ENCODE results near the gene MAP4K1.
"Not testable (repeated sequence)": the region's sequence is repeated elsewhere in the genome, so short reads cannot be mapped to it uniquely, and the experiment has no call there.

The MAP4K1 gene

DNA sequence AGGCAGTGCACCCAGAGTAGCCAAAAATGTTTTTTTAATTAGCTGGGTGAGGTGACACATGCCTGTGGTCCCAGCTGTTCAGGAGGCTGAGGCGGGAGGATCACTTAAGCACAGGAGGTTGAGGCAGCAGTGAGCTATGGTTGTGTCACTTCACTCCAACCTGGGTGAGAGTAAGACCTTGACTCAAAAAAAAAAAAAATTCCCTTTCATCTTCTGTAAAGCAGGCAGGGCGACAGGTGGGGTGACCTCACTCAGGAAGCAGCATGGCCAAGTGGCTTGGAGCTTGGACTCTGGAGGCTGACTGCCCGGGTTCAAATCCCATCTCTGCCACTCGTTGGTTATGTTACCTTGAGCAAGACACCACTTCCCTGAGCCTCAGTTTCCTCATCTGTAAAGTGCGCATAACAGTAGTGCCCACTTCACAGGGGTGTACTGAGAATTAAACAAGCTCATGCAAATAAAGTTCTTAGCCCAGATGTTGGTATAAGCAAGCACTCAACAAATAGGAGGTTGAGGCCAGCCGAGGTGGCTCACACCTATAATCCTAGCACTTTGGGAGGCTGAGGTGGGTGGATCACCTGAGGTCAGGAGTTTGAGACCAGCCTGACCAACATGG lies 48.3 kb downstream of the MAP4K1 start:
- DNase-seq (ENCODE audit: low spot score) = no peak

DNA sequence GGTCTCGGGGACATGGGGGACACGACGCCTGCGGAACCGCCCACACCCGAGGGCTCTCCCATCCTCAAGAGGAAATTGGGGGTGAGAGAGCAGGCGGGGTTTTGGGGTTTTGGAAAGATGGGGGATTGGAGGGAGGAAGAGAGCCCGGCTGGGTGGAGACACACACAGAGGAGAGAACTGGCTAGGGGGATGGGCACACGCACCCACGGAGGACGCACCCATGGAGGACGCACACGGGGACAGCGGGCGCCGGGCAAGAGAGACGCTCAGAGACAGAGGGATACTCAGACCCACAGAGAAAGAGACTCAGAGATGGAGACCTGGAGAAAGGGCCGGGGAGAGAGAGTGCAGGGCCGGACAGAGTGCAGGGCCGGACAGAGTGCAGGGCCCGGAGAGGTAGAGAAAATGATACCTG lies 52.1 kb downstream of the MAP4K1 start:
- DNase-seq (ENCODE audit: low spot score) = no peak

DNA sequence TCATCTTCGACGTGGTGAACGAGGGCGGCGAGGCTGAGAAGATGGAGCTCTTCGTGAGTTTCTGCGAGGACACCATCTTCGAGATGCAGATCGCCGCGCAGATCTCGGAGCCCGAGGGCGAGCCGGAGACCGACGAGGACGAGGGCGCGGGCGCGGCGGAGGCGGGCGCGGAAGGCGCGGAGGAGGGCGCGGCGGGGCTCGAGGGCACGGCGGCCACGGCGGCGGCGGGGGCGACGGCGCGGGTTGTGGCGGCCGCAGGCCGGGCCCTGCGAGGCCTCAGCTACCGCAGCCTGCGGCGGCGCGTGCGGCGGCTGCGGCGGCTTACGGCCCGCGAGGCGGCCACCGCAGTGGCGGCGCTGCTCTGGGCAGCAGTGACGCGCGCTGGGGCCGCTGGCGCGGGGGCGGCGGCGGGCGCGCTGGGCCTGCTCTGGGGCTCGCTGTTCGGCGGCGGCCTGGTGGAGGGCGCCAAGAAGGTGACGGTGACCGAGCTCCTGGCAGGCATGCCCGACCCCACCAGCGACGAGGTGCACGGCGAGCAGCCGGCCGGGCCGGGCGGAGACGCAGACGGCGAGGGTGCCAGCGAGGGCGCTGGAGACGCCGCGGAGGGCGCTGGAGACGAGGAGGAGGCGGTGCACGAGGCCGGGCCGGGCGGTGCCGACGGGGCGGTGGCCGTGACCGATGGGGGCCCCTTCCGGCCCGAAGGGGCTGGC lies 52.6 kb downstream of the MAP4K1 start:
- DNase-seq (ENCODE audit: low spot score) = no peak

DNA sequence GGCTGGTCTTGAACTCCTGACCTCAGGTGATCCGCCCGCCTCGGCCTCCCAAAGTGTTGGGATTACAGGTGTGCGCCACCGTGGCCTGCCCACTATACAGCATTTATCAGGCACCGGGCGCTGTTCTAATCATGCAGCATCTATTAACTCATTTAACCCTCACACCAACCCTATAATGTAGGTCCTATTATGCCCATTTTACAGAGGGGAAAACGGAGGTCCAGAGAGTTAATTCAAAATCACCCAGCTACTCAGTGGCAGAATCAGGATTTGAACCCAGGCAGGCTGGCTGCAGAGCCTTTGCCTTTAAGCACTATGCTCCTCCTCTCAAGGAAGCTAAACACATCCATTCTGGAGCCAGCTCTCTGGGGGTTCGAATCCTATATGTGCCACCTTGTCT lies 54.3 kb downstream of the MAP4K1 start:
- DNase-seq (ENCODE audit: low spot score) = no peak

DNA sequence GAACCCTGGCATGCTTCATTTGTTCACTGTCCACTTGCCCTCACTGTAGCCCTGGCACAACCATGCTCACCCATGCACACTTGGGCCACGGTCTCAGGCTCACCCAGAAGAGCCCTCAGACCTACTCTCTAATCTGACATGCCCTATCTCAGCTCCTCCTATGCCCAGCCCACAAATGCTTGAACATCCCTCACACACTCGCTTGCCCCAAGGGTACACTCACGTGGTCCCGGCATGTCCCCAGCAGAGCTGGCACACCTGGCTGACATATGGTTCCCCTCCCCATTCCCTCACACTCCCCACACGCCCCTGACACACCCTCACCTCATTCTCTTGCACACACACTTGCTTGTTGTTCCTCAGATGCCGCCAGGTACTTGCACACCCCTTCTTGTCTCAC lies 55.7 kb downstream of the MAP4K1 start:
- no peak for DNase-seq (ENCODE audit: low spot score)

DNA sequence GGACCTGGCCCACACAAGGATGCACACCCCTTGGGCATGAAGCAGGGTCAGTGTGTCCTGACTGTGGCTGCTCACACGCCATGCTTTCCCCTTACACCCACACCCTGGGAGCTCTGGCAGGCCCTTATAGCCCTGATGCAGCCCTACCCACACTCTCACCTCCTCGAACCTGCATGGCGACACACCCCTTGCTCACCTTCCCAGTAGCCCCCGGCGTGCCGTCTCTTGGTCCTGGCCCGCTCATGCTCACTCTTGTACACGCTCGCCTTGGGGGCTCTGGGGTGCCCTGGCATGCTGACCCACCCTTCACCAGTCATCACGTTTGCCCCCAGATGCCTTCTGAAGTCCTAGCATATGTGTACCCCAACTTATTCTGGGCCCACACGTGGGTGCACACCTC lies 56.1 kb downstream of the MAP4K1 start:
- DNase-seq (ENCODE audit: low spot score) = no peak

DNA sequence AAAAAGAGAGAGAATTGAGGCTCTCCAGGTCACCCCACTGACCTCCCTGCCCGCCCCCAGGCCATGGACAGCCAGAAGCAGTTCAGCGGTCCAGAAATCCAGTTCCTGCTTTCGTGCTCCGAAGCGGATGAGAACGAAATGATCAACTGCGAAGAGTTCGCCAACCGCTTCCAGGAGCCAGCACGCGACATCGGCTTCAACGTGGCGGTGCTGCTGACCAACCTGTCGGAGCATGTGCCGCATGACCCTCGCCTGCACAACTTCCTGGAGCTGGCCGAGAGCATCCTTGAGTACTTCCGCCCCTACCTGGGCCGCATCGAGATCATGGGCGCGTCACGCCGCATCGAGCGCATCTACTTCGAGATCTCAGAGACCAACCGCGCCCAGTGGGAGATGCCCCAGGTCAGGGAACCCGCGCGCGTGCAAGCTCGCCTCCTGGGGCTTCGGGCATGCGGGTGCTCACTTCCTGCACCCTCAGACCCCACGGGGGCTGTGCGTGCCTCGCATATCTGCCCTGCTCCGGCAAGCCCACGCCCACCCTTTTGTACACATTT lies 56.6 kb downstream of the MAP4K1 start:
- no peak for DNase-seq (ENCODE audit: low spot score)

DNA sequence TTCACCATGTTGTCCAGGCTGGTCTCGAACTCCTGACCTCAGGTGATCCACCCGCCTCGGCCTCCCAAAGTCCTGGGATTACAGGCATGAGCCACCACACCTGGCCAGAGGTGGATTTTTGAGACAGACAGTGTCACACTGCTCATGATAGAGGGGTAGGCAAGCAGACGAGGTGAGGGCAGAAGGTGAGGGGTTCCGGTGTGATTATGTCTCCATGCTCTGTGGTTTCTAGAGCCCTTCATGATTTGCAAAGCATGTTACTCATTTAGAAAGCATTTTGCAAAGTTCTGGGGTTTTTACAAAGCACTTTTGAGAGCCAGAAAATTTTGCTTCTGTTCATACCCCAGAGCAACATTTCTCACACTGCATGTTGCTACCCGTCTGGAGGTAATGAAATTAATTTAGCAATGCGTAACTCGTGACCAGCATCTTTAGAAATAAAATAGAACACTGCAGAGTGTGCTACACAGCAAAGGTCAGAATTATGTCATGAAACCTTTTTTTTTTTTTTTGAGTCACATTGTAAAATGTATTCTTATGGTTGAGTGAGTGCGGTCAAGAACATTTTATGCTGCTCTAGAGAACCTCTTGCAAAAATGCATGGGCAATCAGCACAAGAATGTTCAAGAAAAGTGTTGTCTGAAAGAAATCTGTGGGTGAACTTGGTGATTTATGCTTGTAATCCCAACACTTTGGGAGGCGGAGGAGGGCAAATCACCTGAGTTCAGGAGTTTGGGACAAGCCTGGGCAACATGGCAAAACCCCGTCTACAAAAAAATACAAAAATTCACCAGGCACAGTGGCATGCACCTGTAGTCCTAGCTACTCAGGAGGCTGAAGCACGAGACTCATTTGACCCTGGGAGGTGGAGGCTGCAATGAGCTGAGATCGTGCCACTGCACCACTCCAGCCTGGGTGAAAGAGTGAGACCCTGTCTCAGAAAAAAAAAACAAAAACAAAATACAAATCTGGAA lies 58.0 kb downstream of the MAP4K1 start:
- DNase-seq (ENCODE audit: low spot score) = no peak

DNA sequence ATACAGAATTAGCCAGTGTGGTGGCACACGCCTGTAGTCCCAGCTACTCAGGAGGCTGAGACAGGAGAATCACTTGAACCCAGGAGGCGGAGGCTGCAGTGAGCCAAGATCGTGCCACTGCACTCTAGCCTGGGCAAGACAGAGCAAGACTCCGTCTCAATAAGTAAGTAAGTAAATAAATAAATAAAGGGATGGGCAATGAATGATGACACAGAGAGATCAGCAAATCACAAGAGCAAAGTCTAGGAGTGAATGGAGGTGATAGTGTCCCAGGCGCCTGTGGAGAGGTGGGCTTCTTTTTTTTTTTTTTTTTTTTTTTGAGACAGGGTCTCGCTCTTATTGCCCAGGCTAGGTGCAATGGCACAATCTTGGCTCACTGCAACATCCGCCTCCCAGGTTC lies 58.8 kb downstream of the MAP4K1 start:
- not testable (repeated sequence) for DNase-seq (ENCODE audit: low spot score)

DNA sequence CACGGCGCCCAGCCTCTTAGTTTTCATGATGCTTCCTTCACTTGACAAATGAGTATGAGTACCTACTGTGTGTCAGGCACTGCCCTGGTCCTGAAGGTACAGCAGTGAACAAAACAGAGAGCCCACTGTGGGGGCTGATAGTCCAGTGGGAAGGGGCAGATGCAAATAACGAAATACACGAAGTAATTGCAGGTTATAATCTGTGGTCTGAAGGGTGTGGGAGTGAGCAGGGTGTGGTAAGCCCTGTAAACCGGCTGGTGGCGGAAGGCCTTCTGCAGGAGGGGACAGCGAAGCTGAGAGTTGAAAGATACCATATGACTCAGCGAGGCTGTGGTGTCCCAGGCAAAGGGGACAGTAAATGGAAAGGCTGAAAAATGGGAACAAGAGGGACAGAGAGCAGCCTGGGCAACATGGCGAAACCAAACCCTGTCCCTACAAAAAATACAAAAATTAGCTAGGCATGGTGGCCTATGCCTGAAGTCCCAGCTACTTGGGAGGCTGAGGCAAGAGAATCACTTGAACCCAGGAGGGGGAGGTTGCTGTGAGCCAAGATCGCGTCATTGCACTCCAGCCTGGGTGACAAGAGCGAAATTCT lies 60.5 kb downstream of the MAP4K1 start:
- no peak for DNase-seq (ENCODE audit: low spot score)

DNA sequence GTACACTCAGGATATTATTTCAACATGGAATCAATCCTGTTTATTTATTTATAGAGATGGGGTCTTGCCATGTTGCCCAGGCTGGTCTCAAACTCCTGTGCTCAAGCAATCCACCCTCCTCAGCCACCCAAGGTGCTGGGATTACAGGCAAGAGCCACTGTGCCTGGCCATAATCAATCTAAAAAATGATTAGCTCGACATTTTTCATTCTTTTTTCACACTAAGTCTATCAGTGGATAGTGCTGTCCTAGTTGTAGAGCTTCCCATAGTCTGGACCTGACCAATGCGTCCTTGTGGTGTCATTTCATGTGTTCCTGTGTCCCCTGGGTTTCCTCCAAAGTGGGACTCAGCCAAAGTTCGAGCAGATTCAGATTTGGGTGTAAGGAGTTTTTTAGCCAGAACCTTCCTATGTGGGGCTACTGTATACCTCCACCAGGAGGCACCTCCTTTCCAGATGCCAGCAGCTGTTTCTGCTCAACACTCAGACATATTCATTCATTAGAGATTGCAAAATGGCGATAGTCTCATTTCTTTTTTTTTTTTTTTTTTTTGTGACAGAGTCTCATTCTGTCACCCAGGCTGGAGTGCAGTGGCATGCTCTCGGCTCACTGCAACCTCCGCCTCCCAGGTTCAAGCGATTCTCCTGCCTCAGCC lies 61.1 kb downstream of the MAP4K1 start:
- DNase-seq (ENCODE audit: low spot score) = no peak

DNA sequence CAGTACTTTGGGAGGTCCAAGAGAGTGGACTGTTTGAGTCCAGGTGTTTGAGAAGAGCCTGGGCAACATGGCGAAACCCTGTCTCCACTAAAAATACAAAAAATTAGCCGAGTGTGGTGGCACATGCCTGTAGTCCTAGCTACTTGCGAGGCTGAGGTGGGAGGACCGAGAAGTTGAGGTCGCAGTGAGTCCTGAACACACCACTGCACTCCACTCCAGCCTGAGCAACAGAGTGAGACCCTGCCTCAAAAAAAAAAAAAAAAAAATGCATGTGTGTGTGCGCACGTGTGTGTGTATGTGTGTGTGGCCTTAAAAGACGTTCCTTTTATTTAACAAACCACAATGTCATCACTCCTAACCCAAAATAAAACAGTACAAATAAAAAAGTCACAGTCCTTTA lies 62.6 kb downstream of the MAP4K1 start:
- DNase-seq (ENCODE audit: low spot score) = no peak

DNA sequence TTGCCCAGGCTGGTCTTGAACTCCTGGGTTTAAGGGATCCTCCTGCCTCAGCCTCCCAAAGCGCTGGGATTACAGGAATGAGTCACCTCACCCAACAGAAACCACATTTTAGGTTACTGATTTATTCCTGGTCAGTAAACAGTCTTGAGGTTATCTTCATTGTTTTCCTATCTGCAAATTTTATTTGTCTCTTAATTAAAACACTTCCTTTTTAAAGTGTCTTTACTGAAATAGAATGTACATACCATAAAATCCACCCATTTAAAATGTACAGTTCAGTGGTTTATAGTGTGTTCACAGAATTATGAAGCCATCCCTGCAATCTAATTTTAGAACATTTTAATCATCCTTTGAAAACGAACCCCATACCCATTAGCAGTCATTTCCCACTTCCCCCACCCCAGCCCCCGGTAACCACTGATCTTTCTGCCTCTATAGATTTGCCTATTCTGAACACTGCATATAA lies 63.0 kb downstream of the MAP4K1 start:
- no peak for DNase-seq (ENCODE audit: low spot score)

DNA sequence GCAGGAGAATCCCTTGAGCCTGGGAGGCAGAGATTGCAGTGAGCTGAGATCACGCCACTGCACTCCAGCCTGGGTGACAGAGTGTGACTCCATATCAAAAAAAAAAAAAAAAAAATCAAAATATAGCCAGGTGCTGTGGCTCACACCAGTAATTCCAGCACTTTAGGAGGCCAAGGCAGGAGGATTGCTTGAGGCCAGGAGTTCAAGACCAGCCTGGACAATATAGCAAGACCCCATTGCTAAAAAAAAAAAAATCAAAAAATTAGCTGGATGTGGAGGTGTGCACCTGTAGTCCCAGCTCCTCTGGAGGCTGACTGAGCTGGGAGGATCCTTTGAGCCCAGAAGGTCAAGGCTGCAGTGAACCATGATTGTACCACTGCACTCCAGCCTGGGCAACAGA lies 64.5 kb downstream of the MAP4K1 start:
- DNase-seq (ENCODE audit: low spot score) = not testable (repeated sequence)

DNA sequence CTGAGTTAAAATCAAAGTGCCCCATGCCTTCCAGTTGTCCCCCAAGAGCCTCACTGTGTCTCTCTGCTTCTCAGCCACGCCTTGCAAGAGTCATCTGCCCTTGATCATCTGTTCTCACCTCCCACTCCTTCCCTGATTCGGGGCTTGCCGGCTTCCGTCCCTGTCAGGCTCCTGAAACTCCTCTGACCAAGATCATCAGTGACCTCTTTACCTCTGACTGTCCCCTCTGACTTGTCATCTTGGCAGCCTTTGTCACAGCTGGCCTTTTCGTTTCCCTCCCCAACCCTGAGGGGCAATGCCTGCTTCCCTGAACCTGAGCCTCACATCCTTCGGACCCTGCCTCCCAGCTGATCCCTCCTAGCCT lies 66.3 kb downstream of the MAP4K1 start:
- DNase-seq (ENCODE audit: low spot score) = no peak

DNA sequence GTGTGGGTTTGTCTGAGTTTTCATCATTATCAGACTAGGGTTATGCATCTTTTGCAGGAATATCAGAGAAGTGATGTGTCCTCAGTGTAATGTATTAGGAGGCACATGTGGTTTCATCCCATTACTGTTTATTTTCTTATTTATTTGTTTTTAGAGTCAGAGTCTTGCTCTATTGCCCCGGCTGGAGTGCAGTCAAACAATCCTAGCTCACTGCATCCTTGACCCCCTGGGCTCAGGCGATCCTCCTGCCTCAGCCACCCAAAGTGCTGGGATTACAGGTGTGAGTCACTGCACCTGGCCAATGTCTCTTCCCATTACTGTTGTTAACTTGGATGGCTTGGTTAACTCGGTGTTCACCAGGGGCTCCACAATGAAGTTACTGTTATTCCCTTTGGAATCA lies 67.4 kb downstream of the MAP4K1 start:
- no peak for DNase-seq (ENCODE audit: low spot score)

DNA sequence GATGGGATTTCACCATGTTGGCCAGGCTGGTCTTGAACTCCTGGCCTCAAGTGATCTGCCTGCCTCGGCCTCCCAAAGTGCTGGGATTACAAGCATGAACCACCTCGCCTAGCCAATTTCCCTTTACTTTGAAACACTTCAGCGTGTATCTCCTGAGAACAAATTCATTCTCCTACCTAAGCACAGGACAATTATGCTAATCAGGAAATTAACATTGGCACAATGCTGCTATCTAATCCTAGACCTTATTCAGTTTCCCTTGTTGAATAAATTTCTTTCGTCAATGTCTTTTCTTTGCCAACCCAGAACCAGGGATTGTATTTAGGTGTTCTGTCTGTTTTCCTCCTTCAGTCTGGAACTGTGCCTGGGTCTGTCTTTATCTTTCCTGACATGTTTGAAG lies 67.8 kb downstream of the MAP4K1 start:
- DNase-seq (ENCODE audit: low spot score) = no peak

DNA sequence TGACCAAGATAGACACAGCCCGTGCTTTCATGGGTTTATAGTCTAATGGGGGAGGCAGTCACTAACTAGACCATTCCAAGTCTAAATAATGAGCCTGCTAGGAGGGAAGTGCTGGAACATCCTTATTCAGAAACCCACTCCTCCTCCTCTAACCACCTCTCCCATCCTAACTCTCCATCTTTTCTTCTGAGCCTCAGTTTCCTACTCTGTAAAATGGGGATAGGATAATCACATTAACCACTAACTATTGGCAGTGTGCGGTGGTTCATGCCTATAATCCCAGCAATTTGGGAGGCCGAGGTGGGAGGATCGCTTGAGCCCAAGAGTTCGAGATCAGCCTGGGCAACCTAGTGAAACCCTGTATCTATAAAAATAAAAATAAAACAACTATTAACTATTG lies 68.7 kb downstream of the MAP4K1 start:
- no peak for DNase-seq (ENCODE audit: low spot score)

DNA sequence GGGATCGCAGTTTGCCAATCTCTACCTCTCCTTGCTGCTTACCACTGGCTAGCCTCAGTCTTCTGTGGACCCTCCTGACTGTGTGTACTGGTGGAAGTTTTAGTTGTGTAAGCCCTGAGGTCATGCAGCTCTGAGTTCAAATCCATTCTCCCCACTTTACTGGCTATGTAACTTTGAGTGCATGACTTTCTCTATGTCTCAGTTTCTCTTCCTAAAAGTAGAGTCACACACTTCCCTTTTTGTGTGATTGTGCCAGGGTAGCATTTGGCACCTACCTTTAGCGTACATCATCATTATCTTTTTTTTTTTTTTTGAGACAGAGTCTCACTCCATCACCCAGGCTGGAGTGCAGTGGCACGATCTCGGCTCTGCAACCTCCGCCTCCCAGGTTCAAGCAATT lies 70.3 kb downstream of the MAP4K1 start:
- DNase-seq (ENCODE audit: low spot score) = no peak

DNA sequence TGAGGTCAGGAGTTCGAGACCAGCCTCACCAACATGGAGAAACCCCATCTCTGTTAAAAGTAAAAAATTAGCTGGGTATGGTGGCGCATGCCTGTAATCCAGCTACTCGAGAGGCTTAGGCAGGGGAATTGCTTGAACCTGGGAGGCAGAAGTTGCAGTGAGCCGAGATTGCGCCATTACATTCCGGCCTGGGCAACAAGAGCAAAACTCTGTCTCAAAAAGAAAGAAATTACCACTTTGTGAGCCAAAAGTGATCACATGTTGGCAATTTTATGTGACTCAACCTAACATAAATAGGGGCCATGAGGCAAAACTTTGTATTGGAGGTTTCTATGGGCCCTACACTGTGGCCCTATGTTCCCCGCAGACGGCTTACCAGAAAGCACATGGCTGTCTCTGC lies 72.2 kb downstream of the MAP4K1 start:
- DNase-seq (ENCODE audit: low spot score) = no peak

DNA sequence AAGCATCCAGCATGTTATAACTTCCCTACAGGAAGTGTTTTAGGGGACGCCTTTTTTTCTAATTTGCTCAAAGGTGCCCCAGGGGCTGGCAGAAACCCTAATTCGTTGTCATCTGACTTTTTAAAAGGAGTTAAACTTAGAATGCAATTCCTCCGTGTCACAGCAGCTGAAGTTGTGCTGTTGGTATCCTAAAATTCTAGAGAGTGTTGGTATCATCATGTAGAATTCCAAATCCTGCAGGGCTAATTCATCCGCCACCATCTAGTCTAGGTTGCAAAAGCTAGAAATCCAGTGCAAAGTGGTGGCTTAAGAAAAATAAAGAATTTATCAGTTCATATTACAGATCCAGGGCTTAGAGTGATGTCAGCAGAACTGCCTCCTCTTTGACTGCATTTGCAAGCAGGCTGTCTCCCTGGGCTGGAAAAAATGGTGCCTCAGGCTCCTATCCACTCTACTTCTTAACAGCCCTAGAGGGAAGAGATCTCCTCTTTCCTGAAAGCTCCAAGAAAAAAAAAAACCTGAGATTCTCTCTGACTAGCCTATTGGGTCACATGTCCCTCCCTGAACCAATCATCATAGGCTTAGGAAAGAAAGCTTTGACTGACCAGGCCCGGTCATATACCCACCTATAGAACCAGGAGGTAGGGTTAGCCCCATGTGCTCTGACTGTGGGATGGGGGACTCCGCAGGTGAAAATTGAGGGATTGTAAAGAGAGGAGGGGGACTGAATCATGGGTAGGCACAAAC lies 73.0 kb downstream of the MAP4K1 start:
- DNase-seq (ENCODE audit: low spot score) = no peak
